Left kidney (tissue), 8 donors: ENCODE measurements around the gene CEACAM19. TPM values are rescaled to one million over a fixed set of nuclear protein-coding genes. Genes with fewer than 3 reads are reported as not detected.
"Not testable (repeated sequence)": the region's sequence is repeated elsewhere in the genome, so short reads cannot be mapped to it uniquely, and the experiment has no call there.

Experiments used
- DNase-seq: peaks from one replicate; pipeline ENCODE4 v3.0.0-alpha.2; 2013
- long read RNA-seq, 8 donors: transcript quantifications; one replicate each; lab custom pipeline, GENCODE V29; 2026
- polyA plus RNA-seq: library from polyadenylated mRNA; unstranded; fragments of 120-200 nt; gene quantifications from one replicate; pipeline ENCODE4 v1.2.1, GENCODE V29; 2013; ENCODE audit not compliant: insufficient read length

Gene CEACAM19, protein sequence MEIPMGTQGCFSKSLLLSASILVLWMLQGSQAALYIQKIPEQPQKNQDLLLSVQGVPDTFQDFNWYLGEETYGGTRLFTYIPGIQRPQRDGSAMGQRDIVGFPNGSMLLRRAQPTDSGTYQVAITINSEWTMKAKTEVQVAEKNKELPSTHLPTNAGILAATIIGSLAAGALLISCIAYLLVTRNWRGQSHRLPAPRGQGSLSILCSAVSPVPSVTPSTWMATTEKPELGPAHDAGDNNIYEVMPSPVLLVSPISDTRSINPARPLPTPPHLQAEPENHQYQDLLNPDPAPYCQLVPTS
- polyA plus RNA-seq: 22.7 TPM
- long read RNA-seq, donor 1: 0 reads
- long read RNA-seq, donor 2: 0 reads
- long read RNA-seq, donor 3: 0 reads
- long read RNA-seq, donor 4: 0 reads
- long read RNA-seq, donor 5, partial matches to known transcripts: 0 of 1 reads
- long read RNA-seq, donor 5, other reads (novel, unspliced or antisense): 0 of 1 reads
- long read RNA-seq, donor 6, partial matches to known transcripts: 0 of 1 reads
- long read RNA-seq, donor 6, other reads (novel, unspliced or antisense): 0 of 1 reads
- long read RNA-seq, donor 7, partial matches to known transcripts: 0 of 1 reads
- long read RNA-seq, donor 7, other reads (novel, unspliced or antisense): 0 of 1 reads
- long read RNA-seq, donor 8: 0 reads

DNA sequence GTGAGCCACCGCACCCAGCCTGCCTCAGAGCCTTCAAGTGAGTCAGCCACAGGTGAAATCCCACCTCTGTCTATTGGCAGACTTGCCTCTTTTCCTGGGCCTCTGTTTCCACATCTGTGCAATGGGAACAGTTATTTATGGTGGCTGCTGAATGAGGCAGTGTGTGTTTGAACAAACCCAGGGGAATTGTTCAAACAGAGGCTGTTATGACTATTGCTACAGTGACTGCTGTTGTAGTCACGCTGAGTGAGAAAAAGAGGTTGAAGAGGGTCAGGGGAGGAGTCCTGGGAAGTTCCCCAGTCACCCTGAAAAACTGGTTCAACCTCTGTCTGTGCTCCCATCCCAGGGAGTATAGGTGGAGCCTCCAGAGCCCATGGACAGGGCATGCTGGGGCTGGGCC, at the start of gene CEACAM19:
Gene CEACAM19 (plus strand): TSS at position 83 of the 400 bp plus-strand sequence. CDS start 450 bp downstream, outside the sequence.
- no peak for DNase-seq

DNA sequence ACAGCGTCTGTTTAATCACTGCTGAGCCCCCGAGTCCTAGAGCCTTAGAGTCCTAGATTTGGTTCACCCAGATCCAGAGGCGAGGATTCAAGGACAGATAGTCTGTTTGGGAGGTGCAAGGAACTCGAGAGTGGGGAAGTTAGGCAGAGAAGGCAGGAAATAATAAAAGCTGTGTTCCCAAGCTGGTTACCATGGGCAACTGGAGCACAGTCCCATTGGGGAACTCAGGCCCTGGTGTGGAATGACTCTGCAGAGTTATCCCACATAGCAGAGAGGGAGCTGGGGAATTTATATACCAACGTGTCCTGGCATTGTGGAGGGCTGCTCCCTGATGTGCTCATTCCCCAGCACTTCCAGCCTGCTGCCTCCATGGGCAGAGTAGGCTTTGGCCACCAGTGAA, 48.2 kb upstream of the CEACAM19 start:
- no peak for DNase-seq

DNA sequence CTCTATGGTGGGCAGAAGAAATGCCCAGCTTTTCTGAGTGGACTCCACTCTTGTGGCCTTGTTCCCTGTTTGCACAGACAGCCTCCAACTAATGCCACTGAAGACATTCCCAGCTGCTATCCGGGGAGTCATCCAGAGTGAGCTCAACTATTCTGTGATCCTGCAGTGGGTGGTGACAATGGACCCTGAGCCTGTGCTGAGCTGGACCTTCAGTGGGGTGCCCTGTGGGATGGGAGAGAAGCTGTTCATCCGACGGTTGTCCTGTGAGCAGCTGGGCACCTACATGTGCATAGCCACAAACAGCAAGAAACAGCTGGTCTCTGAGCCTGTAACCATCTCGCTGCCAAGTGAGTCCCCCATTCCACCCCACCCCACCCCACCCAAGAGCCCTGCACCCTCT, 47.7 kb upstream of the CEACAM19 start:
- DNase-seq: no peak

DNA sequence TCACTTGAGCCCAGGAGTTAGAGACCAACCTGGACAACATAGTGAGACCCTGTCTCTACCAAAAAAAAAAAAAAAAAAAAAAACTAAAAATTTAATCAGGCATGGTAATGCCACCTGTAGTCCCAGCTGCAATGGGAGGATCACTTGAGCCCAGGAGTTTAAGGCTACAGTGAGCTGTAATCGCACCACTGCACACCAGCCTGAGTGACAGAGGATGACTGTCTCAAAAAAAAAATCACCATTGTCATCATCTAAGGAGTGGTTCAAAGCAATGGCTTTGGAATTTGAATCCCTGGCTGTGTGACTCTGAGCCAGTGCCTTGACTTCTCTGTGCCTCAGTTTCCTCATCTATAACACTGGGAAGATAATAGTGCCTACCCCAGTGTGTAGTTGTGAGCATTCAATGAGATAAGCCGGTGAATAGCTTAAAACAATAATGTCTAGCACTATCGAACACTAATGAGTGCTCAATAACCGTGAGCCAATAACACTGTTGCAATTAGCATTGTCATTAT, 46.4 kb upstream of the CEACAM19 start:
- no peak for DNase-seq

DNA sequence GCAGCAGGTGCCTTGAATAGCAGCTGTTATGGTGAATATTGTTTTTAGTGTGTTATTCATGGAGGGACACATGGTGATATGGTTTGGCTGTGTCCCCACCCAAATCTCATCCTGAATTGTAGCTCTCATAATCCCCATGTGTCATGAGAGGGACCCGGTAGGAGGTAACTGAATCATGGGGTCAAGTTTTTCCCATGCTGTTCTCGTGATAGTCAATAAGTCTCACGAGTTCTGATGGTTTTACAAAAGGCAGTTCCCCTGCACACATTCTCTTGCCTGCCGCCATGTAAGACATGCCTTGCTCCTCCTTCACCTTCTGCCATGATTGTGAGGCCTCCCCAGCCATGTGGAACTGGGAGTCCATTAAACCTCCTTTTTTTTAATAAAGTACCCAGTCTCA, 45.6 kb upstream of the CEACAM19 start:
- DNase-seq: not testable (repeated sequence)

DNA sequence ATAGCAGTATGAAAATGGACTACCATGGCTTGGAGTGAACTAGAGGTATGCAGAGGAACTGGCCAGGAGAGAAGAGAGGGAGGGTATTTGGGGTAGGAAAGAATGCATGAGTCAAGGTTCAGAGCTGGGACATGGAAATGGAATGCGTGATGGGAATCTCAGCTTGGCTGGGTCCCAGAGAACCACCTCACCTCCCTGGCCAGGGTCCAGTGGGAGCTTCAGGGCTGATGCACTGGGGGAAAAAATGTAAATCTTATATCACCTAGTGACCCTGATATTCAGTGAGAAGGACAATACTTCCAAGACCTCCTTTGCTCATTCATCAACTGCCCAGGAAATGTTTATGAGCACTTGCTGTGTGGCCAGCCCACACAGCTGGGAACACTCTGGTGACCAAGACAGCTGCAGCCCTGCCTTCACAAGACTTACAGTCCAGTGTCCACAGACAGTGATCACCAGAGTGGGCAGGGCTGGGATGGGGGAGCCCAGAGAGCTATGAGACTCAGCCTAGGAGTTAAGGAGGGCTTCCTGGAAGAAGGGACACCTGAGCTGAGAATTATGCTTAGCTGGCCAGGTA, 45.1 kb upstream of the CEACAM19 start:
- no peak for DNase-seq

DNA sequence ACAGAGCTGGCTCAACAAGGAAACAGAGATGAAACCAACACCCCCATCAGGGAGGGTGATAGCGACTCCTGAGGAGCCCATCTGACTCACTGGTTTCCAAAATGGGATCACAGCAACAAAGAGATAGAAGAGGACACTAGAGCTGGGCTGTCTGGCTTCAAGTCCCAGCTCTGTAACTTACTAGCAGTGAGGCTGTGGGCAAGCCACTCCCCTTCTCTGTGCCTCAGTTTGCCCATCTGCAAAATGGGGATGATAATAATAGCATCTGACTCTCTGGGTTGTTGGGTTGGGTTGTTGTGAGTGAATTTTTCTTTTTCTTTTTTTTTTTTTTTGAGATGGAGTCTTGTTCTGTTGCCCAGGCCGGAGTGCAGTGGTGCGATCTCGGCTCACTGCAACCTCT, 43.7 kb upstream of the CEACAM19 start:
- DNase-seq: no peak

DNA sequence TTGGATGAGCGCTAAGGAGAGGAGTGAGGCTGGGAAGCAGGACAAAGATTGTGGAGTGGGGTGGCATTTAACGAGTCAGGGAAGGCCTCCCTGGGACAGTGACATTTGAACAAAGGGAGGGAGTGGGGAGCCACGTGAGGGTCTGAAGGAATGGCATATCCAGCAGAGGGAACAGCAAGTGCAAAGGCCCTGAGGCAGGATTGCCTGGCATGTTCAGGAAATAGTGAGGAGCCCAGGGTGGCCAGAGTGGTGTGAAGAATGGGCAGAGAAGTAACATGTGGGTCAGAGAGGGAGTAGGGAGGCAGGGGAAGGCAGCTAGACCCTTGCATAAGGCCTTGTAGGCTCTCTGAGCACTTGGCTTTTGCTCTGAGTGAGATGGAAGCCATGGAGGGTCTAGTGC, 42.5 kb upstream of the CEACAM19 start:
- DNase-seq: no peak

DNA sequence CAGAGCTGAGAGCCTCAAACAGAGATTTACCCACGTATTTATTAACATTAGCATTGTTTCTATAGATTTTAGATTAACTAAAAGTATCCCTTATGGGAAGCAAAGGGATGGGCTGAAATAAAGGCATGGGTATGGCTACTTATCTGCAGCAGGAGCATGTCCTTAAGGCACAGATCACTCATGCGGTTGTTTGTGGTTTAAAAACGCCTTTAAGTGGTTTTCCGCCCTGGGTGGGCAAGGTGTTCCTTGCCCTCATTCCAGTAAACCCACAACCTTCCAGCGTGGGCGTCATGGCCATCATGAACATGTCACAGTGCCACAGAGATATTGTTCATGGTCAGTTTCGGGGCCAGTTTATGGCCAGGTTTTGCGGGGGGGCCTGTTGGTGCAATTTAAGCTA, 39.7 kb upstream of the CEACAM19 start:
- not testable (repeated sequence) for DNase-seq

DNA sequence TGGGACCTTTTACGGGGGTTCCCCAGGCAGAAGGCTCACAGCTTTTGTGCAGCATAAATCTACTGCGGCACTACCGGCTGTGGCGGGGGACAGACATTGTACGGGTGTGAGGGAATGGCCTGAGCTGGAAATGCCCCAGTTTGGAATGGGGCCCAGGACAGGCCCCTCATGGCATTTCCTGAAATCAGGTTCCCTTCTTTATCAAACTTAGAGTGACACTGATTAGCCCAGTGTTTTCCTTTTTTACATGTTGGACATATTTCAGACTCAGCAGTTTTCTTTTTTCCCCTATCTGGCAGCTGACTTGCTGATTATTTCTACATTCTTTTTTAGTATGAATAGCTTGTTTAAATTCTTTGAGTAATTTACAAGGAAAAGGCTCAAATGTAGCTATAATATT, 37.2 kb upstream of the CEACAM19 start:
- DNase-seq: not testable (repeated sequence)

DNA sequence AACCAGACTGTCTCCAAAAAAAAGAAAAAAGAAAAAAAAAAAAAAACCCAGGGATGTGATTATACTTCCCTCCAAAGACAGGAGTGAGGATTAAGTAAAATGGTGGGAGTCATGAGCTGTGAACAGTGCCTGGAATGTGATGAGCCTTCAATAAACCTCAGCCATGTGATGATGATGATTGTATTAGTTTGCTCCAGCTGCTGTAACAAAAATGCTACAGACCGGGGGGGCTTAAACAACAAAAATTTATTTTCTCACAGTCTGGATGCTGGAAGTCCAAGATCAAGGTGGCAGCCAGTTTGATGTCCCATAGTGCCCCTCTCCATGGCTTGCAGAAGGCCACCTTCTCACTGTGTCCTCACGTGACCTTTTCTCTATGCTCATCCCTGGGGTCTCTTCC, 36.5 kb upstream of the CEACAM19 start:
- DNase-seq: no peak

DNA sequence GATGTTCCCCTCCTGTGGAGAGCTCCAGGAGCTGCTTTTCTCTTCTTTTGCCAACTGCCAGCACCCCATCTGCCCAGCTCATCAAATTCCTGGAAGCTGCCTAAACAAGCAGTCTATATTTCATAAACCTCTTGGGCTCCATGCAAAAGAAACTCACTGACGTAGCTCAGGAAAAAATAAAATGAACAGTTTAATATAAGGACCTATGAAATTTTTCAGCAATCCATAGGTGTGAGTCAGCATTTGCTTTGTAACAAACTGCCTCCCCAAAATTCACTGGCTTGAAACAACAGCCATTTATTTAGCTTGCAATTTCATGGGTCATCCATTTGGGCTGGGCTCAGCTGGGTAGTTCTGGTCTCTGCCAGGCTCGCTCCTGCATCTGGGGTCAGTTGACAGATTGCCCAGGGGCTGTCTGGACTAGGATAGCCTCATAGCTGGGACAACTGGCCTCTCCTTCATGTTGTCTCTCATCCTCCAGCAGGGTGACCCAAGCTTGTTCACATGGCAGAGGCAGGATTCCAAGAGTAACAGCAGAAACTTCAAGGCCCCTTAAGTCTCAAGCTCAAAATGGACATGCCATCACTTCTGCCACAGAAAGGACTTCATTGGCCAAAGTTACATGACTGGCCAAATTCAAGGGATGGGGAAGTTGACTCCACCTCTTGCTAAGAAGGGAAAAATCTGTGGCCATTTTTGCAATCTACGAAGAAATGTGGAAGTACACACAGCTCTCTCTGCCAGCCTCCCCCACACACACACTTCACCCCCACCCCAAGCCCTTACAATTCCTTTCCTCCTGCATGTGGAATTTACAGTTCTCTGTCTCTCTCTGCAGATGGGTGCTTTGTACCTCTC, 35.5 kb upstream of the CEACAM19 start:
- DNase-seq: no peak

DNA sequence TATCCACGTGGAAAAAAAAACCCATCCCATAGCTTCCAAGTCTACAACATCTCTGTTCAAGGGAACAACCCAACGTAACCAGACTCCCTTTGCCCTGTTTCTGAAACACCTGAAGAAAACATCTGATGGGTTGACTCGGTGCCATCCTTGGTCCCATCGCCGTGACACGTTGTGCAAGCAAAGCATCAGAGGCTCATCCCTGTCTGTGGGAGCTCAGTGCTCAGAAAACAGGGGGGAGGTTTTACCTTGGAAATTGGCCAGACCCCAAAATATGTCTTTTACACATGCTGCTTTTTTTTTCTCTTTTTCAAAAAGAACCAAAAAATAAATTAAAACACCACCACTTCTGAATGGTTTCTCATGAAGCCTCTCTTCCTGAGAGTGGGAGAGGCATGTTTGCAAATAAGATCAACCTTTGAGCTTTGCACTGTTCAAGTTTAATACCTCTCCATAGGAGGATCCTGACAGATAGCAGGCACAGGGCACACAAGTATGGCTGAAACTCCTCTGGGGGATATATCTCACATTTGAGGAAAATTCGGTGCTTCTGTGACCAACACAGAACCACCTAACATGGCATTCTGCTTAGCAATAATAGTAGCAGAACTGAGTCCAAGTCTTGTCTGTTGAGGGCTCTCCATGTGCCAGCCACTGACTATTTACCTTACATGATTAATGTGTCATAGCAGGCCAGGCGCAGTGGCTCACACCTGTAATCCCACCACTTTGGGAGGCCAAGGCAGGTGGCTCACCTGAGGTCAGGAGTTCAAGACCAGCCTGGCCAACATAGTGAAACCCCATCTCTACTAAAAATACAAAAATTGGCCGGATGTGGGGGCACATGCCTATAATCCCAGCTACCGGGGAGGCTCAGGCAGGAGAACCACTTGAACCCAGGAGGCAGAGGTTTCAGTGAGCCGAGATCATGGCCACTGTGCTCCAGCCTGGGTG, 34.6 kb upstream of the CEACAM19 start:
- DNase-seq: no peak

DNA sequence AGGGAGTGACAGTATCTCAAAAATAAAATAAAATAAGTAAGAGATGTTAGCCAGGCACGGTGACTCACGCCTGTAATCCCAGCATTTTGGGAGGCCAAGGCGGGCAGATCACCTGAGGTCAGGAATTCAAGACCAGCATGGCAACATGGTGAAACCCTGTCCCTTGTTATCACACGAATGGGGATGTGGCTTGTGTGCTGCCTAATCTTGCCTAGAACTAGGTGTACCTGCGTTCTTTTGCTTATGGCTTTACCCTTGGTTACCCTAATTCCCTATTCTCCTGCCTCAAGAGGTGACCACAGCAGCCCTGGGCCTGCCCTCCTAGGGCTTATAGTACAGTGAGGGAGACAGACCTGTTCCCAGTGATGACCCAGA, 33.9 kb upstream of the CEACAM19 start:
- DNase-seq: no peak

DNA sequence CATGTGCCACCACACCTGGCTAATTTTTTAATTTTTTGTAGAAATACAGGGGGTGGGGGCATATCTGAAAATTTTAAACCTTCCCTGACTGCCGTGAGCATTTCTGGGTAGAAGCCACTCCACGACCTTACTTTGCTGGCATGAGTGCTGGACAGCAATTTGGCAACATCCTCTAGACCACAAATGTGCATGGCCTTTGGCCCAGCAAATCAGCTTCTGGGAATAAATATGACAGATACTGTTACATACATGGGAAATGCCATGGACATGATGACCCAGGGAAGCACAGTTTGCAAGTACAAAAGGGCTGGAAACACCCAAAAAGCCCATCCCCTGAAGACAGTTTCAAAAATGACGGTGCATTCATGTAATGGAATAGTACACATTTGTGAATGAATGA, 30.8 kb upstream of the CEACAM19 start:
- no peak for DNase-seq

DNA sequence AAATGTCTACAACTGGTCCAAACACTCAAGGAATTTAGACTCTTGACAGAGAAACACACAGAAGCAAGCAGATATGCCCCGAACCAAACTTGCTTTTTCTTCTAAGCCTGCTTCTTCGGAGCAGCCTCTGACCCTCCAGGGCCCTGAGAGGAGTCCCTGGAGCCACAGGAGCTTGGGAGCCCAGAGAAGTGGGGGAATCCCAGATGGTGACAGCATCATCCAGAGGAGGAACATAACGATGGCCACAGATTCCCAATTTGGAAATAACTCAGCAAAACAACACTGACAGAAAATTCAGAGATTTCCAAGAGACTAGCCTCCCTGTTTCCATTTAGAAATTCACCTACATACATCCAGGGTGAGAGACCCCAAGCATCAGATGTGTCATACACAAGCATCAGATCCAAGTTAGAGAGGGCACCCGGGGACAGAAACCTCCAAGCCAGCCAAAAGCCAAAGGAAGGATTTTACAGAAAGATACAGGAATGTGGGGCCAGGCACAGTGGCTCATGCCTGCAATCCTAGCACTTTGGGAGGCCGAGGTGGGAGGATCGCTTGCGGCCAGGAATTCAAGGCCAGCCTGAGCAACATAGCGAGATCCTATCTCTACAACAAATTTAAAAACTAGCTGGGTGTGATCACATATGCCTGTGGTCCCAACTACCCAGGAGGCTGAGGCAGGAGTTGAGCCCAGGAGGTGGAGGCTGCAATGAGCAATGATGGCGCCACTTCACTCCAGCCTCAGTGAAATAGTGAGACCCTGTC, 29.6 kb upstream of the CEACAM19 start:
- DNase-seq: no peak

DNA sequence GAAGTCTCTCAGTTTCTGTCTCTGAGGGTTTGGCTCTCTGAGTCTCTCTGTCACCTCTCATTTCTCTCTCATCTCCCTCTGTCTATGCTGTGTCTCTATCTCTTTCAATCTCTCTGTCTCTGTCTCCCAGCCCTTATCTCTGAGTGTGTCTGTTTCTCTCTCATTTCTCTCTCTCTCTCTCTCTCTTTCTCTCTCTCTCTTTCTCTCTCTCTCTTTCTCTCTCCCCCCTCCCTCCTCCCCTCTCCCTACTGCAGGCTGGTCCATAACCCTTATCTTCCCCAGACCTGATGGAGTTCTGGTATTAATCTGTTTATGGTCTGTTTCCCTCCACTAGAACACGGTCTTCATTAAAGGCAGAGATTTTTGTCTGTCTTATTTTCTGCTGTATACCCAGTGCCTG, 28.9 kb upstream of the CEACAM19 start:
- no peak for DNase-seq

DNA sequence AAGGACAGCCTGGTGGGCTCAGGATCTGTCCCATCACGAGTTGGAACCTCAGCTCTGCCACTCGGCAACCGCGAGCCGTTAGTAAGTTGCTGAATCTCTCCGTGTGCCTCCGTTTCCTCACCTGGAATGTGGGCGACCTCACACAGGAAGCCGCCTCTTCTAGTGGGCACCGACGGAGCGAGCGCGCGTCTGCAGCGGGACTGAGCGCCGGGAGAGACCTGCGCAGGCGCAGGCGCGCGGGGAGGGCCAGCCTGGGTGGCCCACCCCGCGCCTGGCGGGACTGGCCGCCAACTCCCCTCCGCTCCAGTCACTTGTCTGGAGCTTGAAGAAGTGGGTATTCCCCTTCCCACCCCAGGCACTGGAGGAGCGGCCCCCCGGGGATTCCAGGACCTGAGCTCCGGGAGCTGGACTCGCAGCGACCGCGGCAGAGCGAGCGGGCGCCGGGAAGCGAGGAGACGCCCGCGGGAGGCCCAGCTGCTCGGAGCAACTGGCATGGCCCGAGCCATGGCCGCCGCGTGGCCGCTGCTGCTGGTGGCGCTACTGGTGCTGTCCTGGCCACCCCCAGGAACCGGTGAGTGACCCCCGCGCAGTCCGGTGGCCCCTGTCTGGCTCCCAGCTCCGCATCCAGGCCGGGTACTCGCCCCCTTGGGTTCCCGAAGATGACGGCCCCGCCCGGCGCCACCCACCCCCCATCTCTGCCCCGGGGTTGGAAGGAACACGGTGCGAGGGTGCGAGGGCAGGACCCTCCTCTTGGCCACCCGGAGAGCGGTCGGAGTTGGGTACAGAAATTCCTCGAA, 27.5 kb upstream of the CEACAM19 start, which contains the start of gene PVR:
Gene PVR (plus strand): TSS at position 306 of the 797 bp plus-strand sequence. CDS start 187 bp downstream, at position 493.
- DNase-seq: peak; percentile 66

DNA sequence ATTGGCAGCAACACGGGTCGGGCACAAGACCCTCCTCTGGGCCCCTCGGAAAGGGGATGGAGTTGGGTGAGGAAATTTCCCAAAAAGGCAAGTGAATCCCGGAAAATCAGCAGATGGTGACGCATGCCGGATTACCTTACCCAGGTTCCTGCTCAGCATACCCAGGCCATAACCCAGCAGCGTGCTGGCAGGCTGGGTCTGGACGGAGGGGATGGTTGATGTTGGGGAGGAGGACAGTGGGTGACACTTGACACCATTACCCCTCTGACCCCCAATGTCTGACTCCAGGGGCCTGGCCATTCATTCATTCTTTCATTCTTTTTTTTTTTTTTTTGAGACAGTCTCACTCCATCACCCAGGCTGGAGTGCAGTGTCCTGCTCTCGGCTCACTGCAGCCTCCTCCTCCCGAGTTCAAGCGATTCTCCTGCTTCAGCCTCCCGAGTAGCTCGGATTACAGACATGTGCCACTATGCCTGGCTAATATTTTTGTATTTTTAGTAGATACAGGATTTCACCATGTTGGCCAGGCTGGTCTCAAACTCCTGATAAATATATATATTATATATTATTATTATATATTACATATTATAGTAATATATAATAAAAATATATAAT, 26.8 kb upstream of the CEACAM19 start:
- DNase-seq: peak; percentile 48
